H1 (cell line): Measurements from ENCODE around the gene GCK. TPM values are rescaled to one million over a fixed set of nuclear protein-coding genes. Genes with fewer than 3 reads are reported as not detected.

Experiments
- CHD7 ChIP-seq: fragments of 300-600 bp; sonication (generic); IDR thresholded peaks from 2 replicates; pipeline ENCODE4 v1.7.1; 2012; ENCODE audit warnings: low read length, moderate library complexity, mild to moderate bottlenecking, inconsistent platforms; ENCODE audit not compliant: insufficient replicate concordance
- GABPA ChIP-seq: IDR thresholded peaks from 2 replicates; pipeline ENCODE4 v1.6.1; 2011; ENCODE audit warnings: mild to moderate bottlenecking, low read length, moderate library complexity, borderline replicate concordance; ENCODE audit not compliant: insufficient read depth
- GTF2F1 ChIP-seq: IDR thresholded peaks from 2 replicates; pipeline ENCODE4 v1.6.1; 2012; ENCODE audit warnings: low read depth, low read length, improper control_type of control experiment, borderline replicate concordance
- polyA plus RNA-seq, 7 experiments: library from polyadenylated mRNA; depleted of rRNA in 3 of 7; stranded (reverse) in 5 of 7; unstranded in 2 of 7; fragments of >200 nt in 5 of 7; fragments of 200-250 nt in 2 of 7; gene quantifications; 1 replicate in 5 of 7; 2 replicates in 1 of 7; 4 replicates in 1 of 7; pipeline versions ENCODE4 v1.2.1 to v1.2.3, GENCODE V29; 2011 to 2013; ENCODE audit warnings: missing spikeins in 2 of 7, mixed read lengths in 2 of 7
- total RNA-seq: library from RNA; stranded (reverse); fragmentation: NEBNext Ultra II Directional; extraction: Animal tissue kit (Norgen Biotek cat#: 25700); gene quantifications from 2 replicates; pipeline ENCODE4 v1.2.1, GENCODE V29; 2021

GCK gene
- total and polyA plus RNA-seq, 2 of the 8 experiments (the other 6 are each of a cell fraction or from before 2014, with no cell fraction given): 2.4 to 4.9 TPM

GRCh38 chr7:44158873-44159631, 30.2 kb downstream of the GCK start (continued):
- no peak for TF ChIP-seq GABPA
- no peak for TF ChIP-seq GTF2F1
- TF ChIP-seq CHD7: no peak
